Measurements from ENCODE around the gene OR4D11. TPM values are rescaled to one million over a fixed set of nuclear protein-coding genes. Genes with fewer than 3 reads are reported as not detected.
"Not testable (repeated sequence)": the region's sequence is repeated elsewhere in the genome, so short reads cannot be mapped to it uniquely, and the experiment has no call there.

OR4D11 gene
- total RNA-seq, 1 donor from 2014 or later = not detected

DNA sequence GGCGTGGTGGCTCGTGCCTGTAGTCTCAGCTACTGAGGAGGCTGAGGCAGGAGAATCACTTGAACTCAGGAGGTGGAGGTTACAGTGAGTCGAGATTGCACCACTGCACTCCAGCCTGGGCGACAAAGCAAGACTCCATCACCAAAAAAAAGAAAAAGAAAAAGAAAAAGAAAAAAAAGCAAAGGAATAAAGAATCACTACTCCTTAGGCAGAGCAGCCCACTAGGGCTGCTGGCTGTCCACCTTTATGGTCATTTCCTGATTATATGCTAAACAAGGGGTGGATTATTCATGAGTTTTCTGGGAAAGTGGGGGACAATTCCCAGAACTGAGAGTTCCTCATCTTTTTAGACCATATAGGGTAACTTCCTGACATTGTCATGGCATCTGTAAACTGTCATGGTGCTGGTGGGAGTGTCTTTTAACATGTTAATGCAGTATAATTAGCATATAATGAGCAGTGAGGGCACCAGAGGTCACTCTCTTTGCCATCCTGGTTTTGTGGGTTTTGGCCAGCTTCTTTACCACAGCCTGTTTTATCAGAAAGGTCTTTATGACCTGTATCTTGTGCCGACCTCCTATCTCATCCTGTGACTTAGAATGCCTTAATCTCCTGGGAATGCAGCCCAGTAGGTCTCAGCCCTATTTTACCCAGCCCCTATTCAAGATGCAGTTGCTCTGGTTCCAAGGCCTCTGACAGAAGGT, 44.4 kb downstream of the OR4D11 start:
- DNase-seq (ENCODE audit: extremely low read depth, low read depth, low spot score) = not testable (repeated sequence)

DNA sequence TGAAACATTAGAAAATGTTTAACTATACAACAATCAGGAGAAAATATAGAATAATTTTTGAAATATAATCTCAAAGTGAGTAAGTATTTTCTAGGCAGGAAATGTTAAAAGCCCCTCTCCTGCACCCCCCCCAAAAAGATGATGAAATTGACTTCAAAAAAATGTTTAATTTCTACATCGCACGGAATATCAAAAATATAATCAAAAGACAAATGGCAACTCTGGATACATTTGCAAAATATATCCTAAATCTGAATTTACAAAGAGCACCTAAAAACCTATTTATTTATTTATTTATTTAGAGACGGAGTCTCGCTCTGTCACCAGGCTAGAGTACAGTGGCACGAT, 44.9 kb downstream of the OR4D11 start:
- no peak for DNase-seq (ENCODE audit: extremely low read depth, low read depth, low spot score)

DNA sequence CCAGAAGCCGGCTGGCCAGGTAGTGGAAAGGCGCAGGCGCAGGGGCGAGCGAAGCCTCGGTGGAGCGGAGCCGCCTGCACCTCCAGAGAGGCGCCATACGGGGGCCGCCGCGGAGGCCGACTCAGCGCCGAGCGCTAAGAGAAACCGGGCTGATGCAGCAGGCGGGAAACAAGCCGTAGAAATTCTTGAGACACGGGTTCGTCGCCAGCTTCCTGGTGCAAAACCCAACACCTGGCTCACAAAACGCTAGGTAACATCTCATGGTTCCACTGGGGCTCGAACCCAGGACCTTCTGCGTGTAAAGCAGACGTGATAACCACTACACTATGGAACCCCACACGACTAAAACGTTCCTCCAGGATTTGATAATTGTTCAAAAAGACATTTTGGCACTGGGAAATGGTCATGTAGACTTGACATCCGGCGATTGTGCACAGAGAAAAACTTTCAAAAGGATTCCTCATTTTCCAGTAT, 47.0 kb downstream of the OR4D11 start:
- peak; percentile 92 for DNase-seq (ENCODE audit: extremely low read depth, low read depth, low spot score)

DNA sequence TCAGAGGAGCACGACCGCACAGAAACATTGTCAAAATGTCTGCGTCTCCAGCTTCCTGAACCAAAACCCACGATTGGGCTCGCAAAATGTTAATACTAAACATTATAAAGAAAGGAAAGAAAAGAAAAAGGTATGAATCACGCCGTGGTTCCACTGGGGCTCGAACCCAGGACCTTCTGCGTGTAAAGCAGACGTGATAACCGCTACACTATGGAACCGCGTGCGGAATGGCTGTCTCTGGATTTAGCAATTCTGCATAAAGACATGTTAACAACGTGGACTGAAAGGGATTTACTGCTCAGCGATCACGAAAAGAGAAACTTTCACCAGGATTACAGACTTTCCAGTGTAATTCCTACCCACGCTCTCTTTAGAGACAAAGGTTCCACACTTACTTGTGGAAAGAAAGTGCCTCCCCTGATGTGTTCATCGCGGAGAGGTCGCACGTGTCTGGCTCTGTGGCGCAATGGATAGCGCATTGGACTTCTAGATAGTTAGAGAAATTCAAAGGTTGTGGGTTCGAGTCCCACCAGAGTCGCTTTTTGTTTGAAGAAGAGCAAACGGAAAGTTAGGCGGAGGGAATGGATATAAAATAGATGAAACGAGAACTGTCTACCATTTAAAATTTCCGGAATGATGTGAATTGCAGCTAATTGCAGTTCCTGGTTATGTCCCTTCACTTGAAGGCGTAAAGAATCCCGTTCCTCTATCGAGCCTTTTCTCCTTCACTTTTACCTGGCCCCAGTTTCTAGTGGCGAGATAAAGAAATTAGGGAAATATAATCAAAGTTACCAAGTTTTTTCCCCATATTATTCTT, 47.7 kb downstream of the OR4D11 start:
- DNase-seq (ENCODE audit: extremely low read depth, low read depth, low spot score) = peak; percentile 91

DNA sequence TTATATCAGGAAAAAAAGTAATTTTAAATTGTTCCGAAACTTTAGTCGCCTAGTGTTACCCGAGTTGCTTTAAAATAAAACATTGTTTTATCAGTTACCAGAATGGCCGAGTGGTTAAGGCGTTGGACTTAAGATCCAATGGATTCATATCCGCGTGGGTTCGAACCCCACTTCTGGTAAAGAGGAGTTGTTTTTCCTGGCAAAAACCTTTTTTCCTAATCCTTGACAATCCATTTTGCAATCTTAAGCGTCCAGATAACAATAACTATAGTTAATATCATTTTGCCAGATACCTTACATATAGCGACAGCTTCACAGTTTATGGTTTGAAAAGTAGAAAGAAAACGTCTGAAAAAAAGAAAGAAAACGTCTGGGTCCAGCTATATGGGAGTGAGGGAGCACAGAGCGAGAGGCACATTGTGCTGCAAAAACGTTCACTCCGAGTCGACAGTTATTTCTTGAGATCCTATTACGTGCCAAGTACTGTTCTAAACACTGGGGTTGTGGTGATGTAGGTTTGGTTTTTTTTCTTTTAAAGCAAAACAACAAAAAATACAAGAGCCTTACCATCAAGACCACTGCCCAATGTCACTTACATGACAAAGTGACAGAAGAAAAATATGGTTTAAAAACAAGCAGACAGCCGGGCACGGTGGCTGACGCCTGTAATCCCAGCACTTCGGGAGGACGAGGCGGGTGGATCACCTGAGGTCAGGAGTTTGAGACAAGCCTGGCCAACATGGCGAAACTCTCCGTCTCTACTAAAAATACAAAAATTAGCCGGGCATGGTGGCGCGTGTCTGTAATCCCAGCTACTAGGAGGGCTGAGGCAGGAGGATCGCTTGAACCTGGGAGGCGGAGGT, 48.5 kb downstream of the OR4D11 start:
- DNase-seq (ENCODE audit: extremely low read depth, low read depth, low spot score) = peak; percentile 84

DNA sequence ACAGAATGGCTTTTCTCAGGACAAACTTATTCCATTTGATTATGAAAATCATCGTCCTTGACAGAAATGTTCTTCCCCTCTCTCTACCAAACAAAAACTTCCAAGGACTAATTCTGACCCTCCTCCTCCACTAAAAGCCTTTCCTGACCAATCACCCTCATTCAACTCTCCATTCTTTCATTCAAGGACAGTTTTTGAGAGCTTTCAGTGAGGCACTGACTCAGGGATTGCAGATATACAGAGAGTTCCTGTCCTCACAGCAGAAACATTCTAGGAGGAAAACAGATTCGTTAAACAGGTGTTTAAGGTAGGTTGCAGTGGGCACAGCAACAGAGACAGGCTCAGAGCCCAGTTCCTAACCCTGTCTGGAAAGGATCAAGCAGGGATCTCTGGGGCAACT, 49.5 kb downstream of the OR4D11 start:
- no peak for DNase-seq (ENCODE audit: extremely low read depth, low read depth, low spot score)

DNA sequence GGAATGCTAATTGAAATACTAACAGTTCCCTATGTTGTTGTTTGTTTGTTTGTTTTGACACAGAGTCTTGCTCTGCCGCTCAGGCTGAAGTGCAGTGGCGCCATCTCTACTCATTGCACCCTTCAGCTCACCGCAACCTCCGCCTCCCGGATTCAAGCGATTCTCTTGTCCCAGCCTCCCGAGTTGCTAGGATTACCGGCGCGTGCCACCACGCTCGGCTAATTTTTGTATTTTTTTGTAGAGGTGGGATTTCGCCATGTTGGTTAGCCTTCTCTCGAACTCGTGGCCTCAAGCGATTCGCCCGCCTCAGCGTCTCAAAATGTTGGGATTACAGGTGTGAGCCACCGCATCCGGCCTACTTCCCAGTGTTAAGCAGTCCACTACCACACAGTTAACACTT, 49.9 kb downstream of the OR4D11 start:
- no peak for DNase-seq (ENCODE audit: extremely low read depth, low read depth, low spot score)

Other genes starting within 250 kb of the OR4D11 start
- not detected in 2 replicates for gene OR5AN1, start 144.7 kb upstream of the OR4D11 start, total RNA-seq
- not detected in 2 replicates for gene OR5A2, start 77.2 kb upstream of the OR4D11 start, total RNA-seq
- gene OR5A1, start 67.1 kb upstream of the OR4D11 start, total RNA-seq = not detected in 2 replicates
- gene OR4D6, start 46.6 kb upstream of the OR4D11 start, total RNA-seq = not detected in 2 replicates
- gene OR4D10, start 30.3 kb upstream of the OR4D11 start, total RNA-seq = not detected in 2 replicates
- gene OR4D9, start 8.0 kb downstream of the OR4D11 start, total RNA-seq = not detected in 2 replicates
- 26.7 and 33.3 TPM in 2 replicates for gene OSBP, start 112.2 kb downstream of the OR4D11 start, total RNA-seq
- gene PATL1, start 165.5 kb downstream of the OR4D11 start, total RNA-seq = 16.2 and 30.7 TPM in 2 replicates
- gene OR10V1, start 210.3 kb downstream of the OR4D11 start, total RNA-seq = not detected in 2 replicates

All from glomerular endothelial cell (primary cell).